RWPE2 (cell line): ENCODE measurements around the gene C1RL.
"Not testable (repeated sequence)": the region's sequence is repeated elsewhere in the genome, so short reads cannot be mapped to it uniquely, and the experiment has no call there.

Experiments
- ATAC-seq: fragments of 200-7000 bp; cut with Tn5 transposase; 3 replicates; pipeline ENCODE4 v1.9.1; 2021; ENCODE audit warnings: low read depth
- DNase-seq: peaks from one replicate; pipeline ENCODE4 v3.0.0-alpha.2; 2020; ENCODE audit warnings: low spot score
- H3K27ac ChIP-seq: fragments of 450-650 bp; 2 replicates; pipeline ENCODE4 v1.5.1; 2017; ENCODE audit warnings: mild to moderate bottlenecking; ENCODE audit not compliant: poor library complexity, severe bottlenecking
- H3K27me3 ChIP-seq: fragments of 250-450 bp; sonication (Bioruptor Pico); 2 replicates; pipeline ENCODE4 v1.5.1; 2021; ENCODE audit warnings: mild to moderate bottlenecking, moderate library complexity; ENCODE audit not compliant: insufficient read depth, poor library complexity, severe bottlenecking
- H3K36me3 ChIP-seq: fragments of 250-450 bp; sonication (Bioruptor Pico); 2 replicates; pipeline ENCODE4 v1.5.1; 2020; ENCODE audit warnings: low read depth, mild to moderate bottlenecking, moderate library complexity
- H3K4me1 ChIP-seq: fragments of 250-450 bp; sonication (Bioruptor Pico); 2 replicates; pipeline ENCODE4 v1.5.1; 2021; ENCODE audit warnings: mild to moderate bottlenecking, moderate library complexity; ENCODE audit not compliant: insufficient read depth, poor library complexity, severe bottlenecking
- H3K4me3 ChIP-seq: fragments of 250-450 bp; sonication (Bioruptor Pico); 2 replicates; pipeline ENCODE4 v1.5.1; 2021; ENCODE audit warnings: mild to moderate bottlenecking, moderate library complexity; ENCODE audit not compliant: severe bottlenecking
- H3K9me3 ChIP-seq: fragments of 250-450 bp; sonication (Bioruptor Pico); 2 replicates; pipeline ENCODE4 v1.5.1; 2021; ENCODE audit warnings: mild to moderate bottlenecking, moderate library complexity; ENCODE audit not compliant: severe bottlenecking
- CTCF ChIP-seq: fragments of 450-650 bp; IDR thresholded peaks from one replicate; pipeline ENCODE4 v1.5.1; 2017; ENCODE audit warnings: mild to moderate bottlenecking, moderate library complexity; ENCODE audit not compliant: poor library complexity, severe bottlenecking

C1RL gene

GRCh38 chr12:7054925-7055324, 54.1 kb downstream of the C1RL start:
- H3K4me3 ChIP-seq: no peak overlapping the region
- no peaks in the 10 kb centered on the region for H3K4me1 ChIP-seq
- DNase-seq (no peak), ATAC-seq (no peak)
- no peaks in the 10 kb centered on the region for H3K9me3 ChIP-seq
- no peak overlapping the region for H3K27ac ChIP-seq
- H3K27me3 ChIP-seq: no peaks in the 10 kb centered on the region
- H3K36me3 ChIP-seq: no peaks in the 10 kb centered on the region
- TF ChIP-seq CTCF: no peak

- H3K4me1 ChIP-seq, H3K36me3 ChIP-seq, H3K27me3 ChIP-seq, DNase-seq, H3K9me3 ChIP-seq, ATAC-seq, H3K27ac ChIP-seq, H3K4me3 ChIP-seq: not testable (repeated sequence)
Observed at GRCh38 chr12:7049973-7050372, 59.0 kb downstream of the C1RL start.

- not testable (repeated sequence) for H3K4me1 ChIP-seq, H3K4me3 ChIP-seq, H3K36me3 ChIP-seq, DNase-seq, H3K27me3 ChIP-seq, H3K27ac ChIP-seq, H3K9me3 ChIP-seq, ATAC-seq
Observed at GRCh38 chr12:7049445-7049951, 59.5 kb downstream of the C1RL start.

GRCh38 chr12:7047306-7047705, 61.7 kb downstream of the C1RL start:
- Histone ChIP-seq H3K4me1 (no peaks in the 10 kb centered on the region), H3K27ac (no peak overlapping the region), H3K36me3 (no peaks in the 10 kb centered on the region), H3K27me3 (no peaks in the 10 kb centered on the region), H3K9me3 (no peaks in the 10 kb centered on the region), H3K4me3 (no peak overlapping the region)
- ATAC-seq (no peak), DNase-seq (no peak)
- TF ChIP-seq CTCF: no peak

- H3K9me3 ChIP-seq: no peaks in the 10 kb centered on the region
- H3K27me3 ChIP-seq: no peaks in the 10 kb centered on the region
- H3K27ac ChIP-seq: no peak overlapping the region
- no peak overlapping the region for H3K4me3 ChIP-seq
- H3K4me1 ChIP-seq: no peaks in the 10 kb centered on the region
- no peaks in the 10 kb centered on the region for H3K36me3 ChIP-seq
- no peak for DNase-seq
- no peak for TF ChIP-seq CTCF
- no peak for ATAC-seq
Observed at GRCh38 chr12:7046383-7047105, 62.5 kb downstream of the C1RL start.

GRCh38 chr12:7045913-7046312, 63.1 kb downstream of the C1RL start:
- no peaks in the 10 kb centered on the region for H3K9me3 ChIP-seq
- no peak overlapping the region for H3K27ac ChIP-seq
- H3K4me3 ChIP-seq: no peak overlapping the region
- no peak for TF ChIP-seq CTCF
- ATAC-seq (no peak), DNase-seq (no peak)
- no peaks in the 10 kb centered on the region for H3K4me1 ChIP-seq
- no peaks in the 10 kb centered on the region for H3K36me3 ChIP-seq
- no peaks in the 10 kb centered on the region for H3K27me3 ChIP-seq
